SK-N-DZ (cell line): Measurements from ENCODE around the gene PRICKLE2.

Source experiments
- DNase-seq: peaks from one replicate; pipeline ENCODE4 v3.0.0-alpha.2; 2015; ENCODE audit warnings: low spot score

PRICKLE2 gene

DNA sequence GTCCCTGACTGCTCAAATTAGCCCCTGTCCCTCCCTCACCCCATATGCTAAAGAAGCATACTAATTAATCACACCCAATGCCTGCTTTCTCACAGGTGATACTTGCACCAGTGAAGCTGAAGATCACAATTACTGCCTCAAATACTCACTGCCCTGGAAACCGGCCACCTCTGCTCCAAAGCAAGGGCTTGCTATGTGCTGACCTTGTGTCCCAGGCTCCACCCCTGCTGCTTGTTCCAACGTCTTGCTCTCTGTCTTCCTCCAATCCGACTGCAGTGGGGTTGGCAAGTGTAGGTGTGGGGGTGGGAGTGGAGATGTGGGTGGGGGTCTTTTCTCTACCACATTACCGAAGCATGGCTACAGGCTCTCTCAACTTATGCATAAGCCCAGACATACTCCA lies 146.3 kb downstream of the PRICKLE2 start:
- DNase-seq: no peak

DNA sequence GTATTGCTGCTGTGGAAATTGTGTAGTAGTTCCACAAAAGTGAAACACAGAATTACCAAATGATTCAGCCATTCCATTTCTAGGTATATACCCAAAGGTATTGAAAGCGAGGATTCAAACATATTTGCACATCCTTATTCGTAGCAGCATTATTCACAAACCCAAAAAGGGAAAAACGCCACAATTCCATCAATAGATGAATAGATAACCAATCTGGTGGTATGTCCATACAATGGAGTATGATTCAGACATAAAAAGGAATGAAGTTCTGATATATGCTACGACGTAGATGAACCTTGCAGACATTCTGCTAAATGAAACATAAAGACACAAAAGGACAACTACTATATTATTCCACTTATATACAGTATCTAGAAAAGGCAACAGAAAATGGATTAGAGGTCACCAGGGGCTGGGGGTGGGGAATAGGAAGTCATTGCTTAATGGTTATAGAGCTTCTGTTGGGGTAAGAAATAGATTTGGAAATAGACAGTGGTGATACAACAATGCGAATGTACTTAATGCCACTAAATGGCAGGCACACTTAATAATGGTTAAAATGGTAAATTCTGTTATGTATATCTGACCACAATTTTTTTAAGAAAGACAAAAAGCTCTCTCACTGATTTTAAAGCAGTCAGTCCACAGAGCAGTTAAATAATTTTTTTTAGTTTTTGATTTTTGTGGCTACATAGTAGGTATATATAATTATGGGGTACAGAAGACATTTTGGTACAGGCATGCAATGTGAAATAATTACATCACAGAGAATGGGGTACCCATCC lies 150.2 kb downstream of the PRICKLE2 start:
- no peak for DNase-seq

GRCh38 chr3:64074060-64074459 lies 151.2 kb downstream of the PRICKLE2 start:
- DNase-seq: peak; percentile 13

DNA sequence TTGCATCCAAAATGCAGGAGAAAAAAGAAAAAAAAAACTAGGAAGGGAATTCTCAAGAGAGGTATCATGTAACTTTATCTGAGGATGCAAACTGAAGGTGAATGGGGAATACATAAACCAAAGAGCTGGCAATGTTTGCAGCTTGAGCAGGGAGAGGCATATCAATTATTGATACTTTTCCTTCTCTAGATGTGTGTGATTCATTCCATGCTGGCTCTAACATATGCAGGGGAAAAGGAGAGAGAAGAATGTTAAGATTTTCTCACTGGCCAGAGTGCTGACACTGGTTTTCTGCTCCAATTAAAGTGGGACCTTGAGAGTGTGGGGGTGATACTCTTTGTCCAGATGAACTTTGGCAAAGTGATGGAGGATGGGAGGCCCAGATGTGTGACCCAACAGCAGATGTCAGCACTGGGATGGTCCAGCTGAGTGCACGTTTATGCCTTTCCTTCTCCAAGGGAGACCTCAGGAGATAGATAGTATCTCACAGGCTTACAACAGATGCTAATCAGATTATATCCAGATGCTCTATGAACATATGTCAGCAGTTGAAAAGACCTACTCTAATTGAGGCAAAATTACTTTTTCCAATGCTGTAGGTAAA lies 152.0 kb downstream of the PRICKLE2 start:
- peak; percentile 68 for DNase-seq

DNA sequence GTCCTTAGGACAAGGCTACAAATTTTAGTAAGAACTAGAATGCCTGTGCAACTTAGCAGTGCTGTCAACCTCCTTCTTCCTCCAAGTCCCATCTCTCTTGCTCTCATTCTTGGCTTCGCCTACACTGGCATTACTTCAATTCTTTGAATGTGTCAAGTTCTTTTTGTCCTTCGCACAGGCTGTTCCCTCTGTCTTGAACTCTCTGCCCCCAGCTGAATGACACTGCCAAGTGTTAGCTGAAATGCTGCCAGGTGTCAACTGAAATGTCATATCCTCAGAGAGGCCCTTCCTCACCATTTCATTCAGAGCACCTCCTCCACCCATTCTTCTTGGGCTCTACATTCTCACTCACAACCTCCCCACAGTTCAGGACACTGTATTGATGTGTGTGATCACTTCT lies 153.1 kb downstream of the PRICKLE2 start:
- DNase-seq: no peak

GRCh38 chr3:64070704-64071103 lies 154.6 kb downstream of the PRICKLE2 start:
- DNase-seq: no peak

DNA sequence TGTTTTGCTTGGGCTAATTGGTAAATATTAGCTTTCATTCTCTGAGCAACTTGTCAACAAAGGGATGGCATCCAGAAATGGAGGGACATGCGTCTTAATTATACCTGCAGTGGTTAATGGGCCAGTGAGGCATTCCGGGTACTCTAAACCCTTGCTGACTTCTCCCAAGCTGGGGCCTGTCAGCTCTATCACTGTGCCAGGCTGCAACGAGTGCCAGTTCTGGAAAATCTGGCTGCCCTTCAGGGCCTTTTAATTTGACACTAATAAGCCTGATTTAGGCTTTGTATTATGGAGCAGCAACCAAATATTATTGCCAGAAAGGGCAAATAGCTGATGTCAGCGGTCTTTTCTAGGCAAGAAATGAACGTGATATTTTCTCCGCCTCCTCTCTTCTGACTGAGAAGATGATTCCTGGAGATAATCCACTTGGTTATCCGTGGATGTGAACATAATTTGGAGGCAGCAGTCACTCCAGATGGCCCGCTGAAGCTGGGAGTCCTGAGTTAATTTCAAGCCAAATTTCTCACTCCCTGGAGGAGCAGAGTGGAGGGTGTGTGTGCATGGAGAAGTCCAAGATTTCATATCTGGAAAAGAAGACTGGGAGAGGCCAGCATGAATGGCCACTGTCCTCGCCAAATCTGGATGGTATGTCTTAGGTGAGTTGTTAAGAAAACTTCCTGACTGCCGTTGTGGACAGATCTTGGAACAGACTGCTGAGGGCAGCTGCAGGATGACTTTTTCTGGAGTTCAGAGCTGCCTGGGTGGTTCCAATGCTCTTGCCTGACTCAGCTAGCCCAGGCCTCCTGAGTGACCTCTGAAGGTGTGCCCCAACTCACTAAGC lies 157.5 kb downstream of the PRICKLE2 start:
- DNase-seq: peak; percentile 40

GRCh38 chr3:64064804-64065203 lies 160.5 kb downstream of the PRICKLE2 start:
- no peak for DNase-seq

- DNase-seq: no peak
These were observed 161.3 kb downstream of the PRICKLE2 start for GRCh38 chr3:64063983-64064438.

- no peak for DNase-seq
These were observed 161.9 kb downstream of the PRICKLE2 start for GRCh38 chr3:64063207-64063982.

DNA sequence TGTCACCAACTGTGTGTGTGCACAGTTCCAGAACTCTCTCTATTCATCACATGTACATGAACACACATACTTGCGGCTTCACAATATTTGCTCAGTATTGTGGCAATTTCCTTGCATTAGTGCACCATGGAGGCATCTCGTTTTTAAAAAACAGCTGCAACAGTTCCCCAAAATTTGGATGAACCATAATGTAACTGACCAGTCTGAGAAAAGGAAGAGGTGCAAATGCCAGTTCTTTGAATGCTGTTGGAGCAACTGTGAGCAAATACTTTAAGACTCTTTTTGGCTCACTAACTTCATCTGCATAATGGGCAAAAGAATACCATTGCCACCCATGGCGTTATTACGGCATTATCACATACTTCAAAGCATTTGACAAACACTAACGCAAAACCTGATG lies 163.6 kb downstream of the PRICKLE2 start:
- DNase-seq: no peak

DNA sequence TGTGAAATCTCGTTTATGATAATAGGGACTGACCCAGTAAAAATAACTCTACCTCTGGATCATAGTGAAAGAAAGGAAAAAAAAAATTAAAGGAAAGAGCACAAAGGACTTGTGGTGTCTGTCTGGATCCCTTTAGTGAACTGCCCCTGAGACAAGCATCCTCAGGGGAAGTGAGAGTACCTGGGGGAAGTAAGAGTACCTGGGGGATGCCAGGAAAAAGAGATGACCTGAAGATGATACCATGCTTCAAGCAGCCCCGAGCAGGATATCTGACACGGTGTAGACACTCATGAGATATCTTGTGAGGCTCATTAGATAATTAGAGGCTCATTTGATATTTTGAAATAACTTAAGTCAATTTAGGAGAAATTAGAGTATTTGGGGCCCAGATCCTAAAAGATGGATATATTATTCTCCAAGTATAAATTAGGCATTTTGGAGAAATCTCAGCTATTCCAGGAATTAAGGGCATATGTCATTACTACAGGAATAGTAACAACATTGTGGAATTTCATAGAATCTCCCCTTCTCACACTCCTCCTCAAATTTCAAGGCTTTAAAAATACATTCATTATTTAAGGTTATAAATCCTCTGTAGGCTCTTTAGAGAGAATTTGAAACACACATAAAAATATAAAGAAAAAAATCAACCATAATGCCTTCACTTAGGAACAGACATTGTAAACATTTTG lies 165.6 kb downstream of the PRICKLE2 start:
- DNase-seq: no peak

GRCh38 chr3:64058566-64058965 lies 166.7 kb downstream of the PRICKLE2 start:
- no peak for DNase-seq

DNA sequence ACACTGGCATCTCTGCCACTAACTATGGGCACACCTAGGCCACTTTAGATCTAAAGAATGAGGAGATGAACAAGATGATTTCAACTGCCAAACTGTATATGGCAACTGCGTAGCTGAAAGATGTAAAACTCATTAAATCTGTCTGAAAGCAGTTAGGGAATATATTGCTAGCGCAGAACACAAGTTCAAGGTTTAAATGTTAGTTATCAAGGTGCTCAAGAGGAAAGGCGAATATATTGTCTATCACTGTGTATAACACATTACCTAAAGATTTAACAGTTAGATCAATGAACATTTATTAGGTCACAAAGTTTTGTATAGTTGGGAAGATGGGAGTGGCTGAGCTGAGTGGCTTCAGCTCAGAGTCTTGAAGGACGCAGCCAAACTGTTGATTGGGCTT lies 168.0 kb downstream of the PRICKLE2 start:
- DNase-seq: no peak

DNA sequence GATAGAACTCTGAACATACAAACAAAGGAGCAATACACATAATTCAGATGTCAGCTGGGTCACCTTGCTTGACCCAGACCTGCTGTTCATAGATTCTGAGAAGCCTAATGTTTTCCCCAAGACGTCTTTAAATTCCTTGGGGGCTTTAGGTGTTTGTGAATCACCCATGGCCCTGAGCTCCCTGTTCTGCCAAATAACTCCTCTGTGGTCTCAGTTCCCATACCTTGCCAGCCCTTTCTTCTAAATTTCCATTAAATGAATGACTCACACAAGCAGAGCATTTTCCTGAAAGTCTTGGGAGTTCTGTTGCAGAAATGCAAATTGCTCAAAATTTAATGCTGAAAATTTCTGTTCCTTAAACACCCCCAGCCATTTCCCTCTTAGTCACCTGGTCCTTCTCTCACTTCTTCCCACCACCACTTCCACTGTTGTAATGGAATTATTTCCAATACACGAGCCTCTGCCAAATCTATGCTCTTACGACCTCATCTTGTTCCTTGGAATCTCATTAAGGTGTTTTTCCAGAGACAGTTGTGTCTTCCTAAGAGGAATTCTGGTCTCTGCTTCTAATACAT lies 168.6 kb downstream of the PRICKLE2 start:
- DNase-seq: no peak

GRCh38 chr3:64055076-64055475 lies 170.2 kb downstream of the PRICKLE2 start:
- no peak for DNase-seq

DNA sequence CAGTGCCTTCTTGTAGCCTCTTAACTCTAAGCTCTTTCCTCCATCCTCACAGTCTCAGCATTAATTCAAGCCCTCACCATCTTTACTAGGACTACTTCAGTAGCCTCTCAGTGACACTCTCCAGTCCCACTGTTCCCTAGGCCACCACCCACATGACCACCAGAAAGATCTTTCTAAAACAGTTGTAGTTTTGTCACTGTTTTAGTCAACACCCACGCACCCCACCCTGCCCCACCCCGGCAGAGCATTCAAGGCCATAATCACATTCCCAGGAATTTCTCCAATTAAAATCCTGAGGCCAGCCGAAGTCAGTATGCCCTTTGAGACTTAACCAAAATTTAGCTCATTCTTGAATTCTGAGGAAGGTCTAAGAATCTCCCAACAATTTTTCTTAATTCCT lies 170.8 kb downstream of the PRICKLE2 start:
- no peak for DNase-seq

- peak; percentile 79 for DNase-seq
These were observed 171.7 kb downstream of the PRICKLE2 start for GRCh38 chr3:64053581-64053980.

DNA sequence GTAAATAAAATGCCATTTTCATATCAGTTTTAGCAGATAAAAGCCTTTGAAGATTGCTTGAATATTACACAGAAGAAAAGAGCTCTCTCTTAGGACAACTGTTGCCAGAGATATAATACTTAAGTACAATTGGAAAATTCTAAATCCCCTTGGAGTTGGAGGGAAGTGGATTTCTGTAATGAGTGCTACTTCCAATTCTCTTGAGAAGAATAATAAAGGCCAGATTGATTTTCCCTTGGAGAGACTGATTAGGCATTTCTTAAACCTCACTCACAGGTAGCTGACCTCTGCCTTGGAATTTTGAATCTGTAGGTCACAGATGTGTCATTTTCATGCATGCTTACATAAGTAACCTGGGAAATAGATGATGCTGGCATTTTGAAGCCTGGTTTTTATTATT lies 172.1 kb downstream of the PRICKLE2 start:
- DNase-seq: no peak

- DNase-seq: no peak
These were observed 175.4 kb downstream of the PRICKLE2 start for GRCh38 chr3:64049832-64050231.

DNA sequence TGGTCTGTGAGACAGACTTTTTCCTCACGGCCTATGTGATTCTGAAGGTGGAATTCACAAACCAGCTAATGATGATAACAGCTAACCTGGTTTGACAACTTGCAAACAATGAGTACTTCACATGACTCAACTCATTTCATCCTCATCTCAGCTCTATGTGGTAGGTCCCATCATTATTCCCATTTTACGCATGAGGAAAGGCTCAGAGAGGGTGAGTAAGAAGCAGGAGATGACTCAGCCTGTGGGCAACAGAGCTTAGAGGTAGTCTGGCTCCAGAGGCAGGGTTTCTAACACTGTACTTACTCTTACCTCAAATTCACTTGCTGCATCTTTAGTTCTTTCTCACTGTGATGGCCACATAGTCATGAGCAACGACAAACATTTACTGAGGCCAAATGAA lies 176.1 kb downstream of the PRICKLE2 start:
- no peak for DNase-seq
